OCI-LY3 (cell line): Measurements from ENCODE around the gene PSMB9.
A peak's percentile ranks its signal among the peaks of the same experiment; 100 is the strongest.
"Not testable (repeated sequence)": the region's sequence is repeated elsewhere in the genome, so short reads cannot be mapped to it uniquely, and the experiment has no call there.

Source experiments
- H2AFZ ChIP-seq: fragments of 200-600, 300-600 bp; shearing (Covaris generic); 2 replicates; pipeline ENCODE4 v1.6.0; 2014; ENCODE audit warnings: antibody characterized with exemption, low read depth, low read length
- H3K27ac ChIP-seq: fragments of 200-600, 300-600 bp; sonication (generic); 2 replicates; pipeline ENCODE4 v1.5.1; 2014; ENCODE audit warnings: mild to moderate bottlenecking, low read length, moderate library complexity, mixed read lengths
- H3K27me3 ChIP-seq: fragments of 200-600, 300-600 bp; sonication (generic); 2 replicates; pipeline ENCODE4 v1.6.1; 2014; ENCODE audit warnings: low read depth, low read length, mixed read lengths
- H3K36me3 ChIP-seq: fragments of 200-600, 300-600 bp; sonication (generic); replicated peaks from 2 replicates; pipeline ENCODE3; 2014; ENCODE audit warnings: low read depth, low read length, mixed read lengths
- H3K4me1 ChIP-seq: fragments of 300-600, 200-600 bp; sonication (generic); 2 replicates; pipeline ENCODE4 v1.6.1; 2014; ENCODE audit warnings: low read length, mixed read lengths
- H3K4me2 ChIP-seq: fragments of 200-600, 300-600 bp; sonication (generic); 2 replicates; pipeline ENCODE4 v1.6.1; 2014; ENCODE audit warnings: low read length, mixed read lengths
- H3K4me3 ChIP-seq: fragments of 300-600, 200-600 bp; sonication (generic); 2 replicates; pipeline ENCODE4 v1.5.1; 2014; ENCODE audit warnings: antibody characterized with exemption, mild to moderate bottlenecking, low read length, moderate library complexity
- H3K79me2 ChIP-seq: fragments of 300-600, 200-600 bp; shearing (Covaris generic); 2 replicates; pipeline ENCODE4 v1.6.1; 2014; ENCODE audit warnings: mild to moderate bottlenecking, low read length, mixed read lengths
- H3K9ac ChIP-seq: fragments of 300-600, 200-600 bp; shearing (Covaris generic); 2 replicates; pipeline ENCODE4 v1.6.0; 2014; ENCODE audit warnings: mild to moderate bottlenecking, low read length, moderate library complexity
- H3K9me3 ChIP-seq: fragments of 200-600, 300-600 bp; shearing (Covaris generic); 2 replicates; pipeline ENCODE4 v1.6.1; 2014; ENCODE audit warnings: low read length, mixed read lengths; ENCODE audit not compliant: insufficient read depth
- H4K20me1 ChIP-seq: fragments of 200-600, 300-600 bp; sonication (generic); 2 replicates; pipeline ENCODE4 v1.6.1; 2016; ENCODE audit warnings: low read length, mixed read lengths; ENCODE audit not compliant: insufficient read depth
- CTCF ChIP-seq: fragments of 200-600, 300-600 bp; sonication (generic); IDR thresholded peaks from 2 replicates; pipeline ENCODE4 v1.5.1; 2014; ENCODE audit warnings: antibody characterized with exemption, low read length, low read depth
- EZH2phosphoT487 ChIP-seq: fragments of 200-600 bp; shearing (Covaris generic); IDR thresholded peaks from 2 replicates; pipeline ENCODE4 v1.6.1; 2018; ENCODE audit warnings: antibody characterized with exemption, mixed run types, low read depth

Gene PSMB9

GRCh38 chr6:32867022-32867477 lies 13.1 kb downstream of the PSMB9 start:
- TF ChIP-seq EZH2phosphoT487, result no peak
- no peak for TF ChIP-seq CTCF
- peaks cover 39% of the 10 kb centered on the region for H3K4me1 ChIP-seq
- peak overlapping the region; percentile 70 for H3K27ac ChIP-seq
- 0 out of 2 replicates have a peak overlapping the region, but pooled peaks have one; percentile 14 for H2AFZ ChIP-seq
- H3K9ac ChIP-seq, result peak overlapping the region; percentile 50
- H3K4me2 ChIP-seq, result peak overlapping the region; percentile 67
- peak overlapping the region; percentile 33 for H3K4me3 ChIP-seq
- no peaks in the 10 kb centered on the region for H3K9me3 ChIP-seq
- peaks cover 15% of the 10 kb centered on the region for H3K27me3 ChIP-seq
- no peaks in the 10 kb centered on the region for H3K36me3 ChIP-seq
- H4K20me1 ChIP-seq, result no peaks in the 10 kb centered on the region
- no peaks in the 10 kb centered on the region for H3K79me2 ChIP-seq

GRCh38 chr6:32867554-32868256 lies 13.7 kb downstream of the PSMB9 start:
- Histone ChIP-seq H3K27me3 (peaks cover 15% of the 10 kb centered on the region), H3K9ac (peak overlapping the region; percentile 50), H3K79me2 (no peaks in the 10 kb centered on the region), H3K9me3 (no peaks in the 10 kb centered on the region), H3K4me3 (peak overlapping the region; percentile 33), H4K20me1 (no peaks in the 10 kb centered on the region), H3K4me2 (peak overlapping the region; percentile 67), H3K36me3 (no peaks in the 10 kb centered on the region), H3K4me1 (peaks cover 39% of the 10 kb centered on the region), H2AFZ (0 out of 2 replicates have a peak overlapping the region, but pooled peaks have one; percentile 14), H3K27ac (peak overlapping the region; percentile 70)
- no peak for TF ChIP-seq CTCF
- TF ChIP-seq EZH2phosphoT487, result no peak

GRCh38 chr6:32868257-32868788 lies 14.3 kb downstream of the PSMB9 start:
- no peaks in the 10 kb centered on the region for H3K9me3 ChIP-seq
- H3K4me1 ChIP-seq, result peaks cover 39% of the 10 kb centered on the region
- no peaks in the 10 kb centered on the region for H3K79me2 ChIP-seq
- TF ChIP-seq CTCF (peak; percentile 75), EZH2phosphoT487 (no peak)
- H3K9ac ChIP-seq, result peak overlapping the region; percentile 50; the same call in 1 of the 2 replicates
- H3K27ac ChIP-seq, result no peak overlapping the region
- peak overlapping the region; percentile 67 for H3K4me2 ChIP-seq
- H3K27me3 ChIP-seq, result peaks cover 15% of the 10 kb centered on the region
- no peaks in the 10 kb centered on the region for H4K20me1 ChIP-seq
- no peaks in the 10 kb centered on the region for H3K36me3 ChIP-seq
- peak overlapping the region; percentile 33 for H3K4me3 ChIP-seq
- H2AFZ ChIP-seq, result no peak overlapping the region

- H3K9me3 ChIP-seq, H3K9ac ChIP-seq, H3K4me2 ChIP-seq, H3K4me3 ChIP-seq, H3K27ac ChIP-seq, H3K36me3 ChIP-seq, H3K4me1 ChIP-seq, H4K20me1 ChIP-seq, H2AFZ ChIP-seq, H3K79me2 ChIP-seq: not testable (repeated sequence)
- peaks cover 15% of the 10 kb centered on the region for H3K27me3 ChIP-seq
These were observed 20.0 kb downstream of the PSMB9 start for GRCh38 chr6:32873947-32874346.
